Measurements from ENCODE around the gene ANTXR1.

The ANTXR1 gene

DNA sequence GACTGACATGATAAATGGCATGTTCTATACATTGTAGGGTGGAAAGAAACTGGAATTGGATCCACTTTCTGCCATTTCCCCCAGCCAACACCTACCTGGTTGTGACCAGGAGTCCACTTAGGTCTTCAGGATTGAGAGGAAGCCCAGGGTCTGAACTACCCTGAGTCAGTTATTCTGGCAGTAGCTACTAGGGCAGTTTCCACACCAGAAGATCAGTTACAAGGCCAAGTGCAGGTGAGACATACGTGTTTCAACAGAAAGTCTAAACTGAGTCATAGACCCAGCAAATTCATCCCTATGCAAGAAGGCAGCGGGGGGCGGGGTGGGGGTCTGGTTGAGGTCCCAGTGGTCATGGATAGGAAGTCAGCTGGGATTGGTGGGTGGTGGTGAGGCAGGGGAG is 21.9 kb downstream of the ANTXR1 start:
- DNase-seq = no peak

DNA sequence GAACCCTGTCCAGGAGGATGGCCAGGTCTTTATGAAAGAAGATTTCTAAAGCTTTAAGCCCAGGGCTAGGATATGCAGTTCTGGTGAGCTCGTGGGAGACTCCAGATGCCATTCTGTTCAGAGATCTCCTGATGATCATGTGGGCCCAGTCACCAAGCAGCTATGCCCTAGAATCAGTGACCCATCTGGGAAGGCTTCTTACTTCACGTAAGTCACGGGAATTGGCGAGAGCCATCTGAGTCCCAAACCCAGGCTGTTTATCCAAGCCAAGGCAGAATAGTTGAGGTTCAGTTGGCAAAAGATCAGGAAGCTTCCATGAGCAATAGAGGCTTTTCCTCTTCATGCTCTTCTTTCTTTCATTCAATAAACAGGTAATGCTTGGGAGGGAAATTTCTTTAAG is 23.9 kb downstream of the ANTXR1 start:
- DNase-seq = no peak

DNA sequence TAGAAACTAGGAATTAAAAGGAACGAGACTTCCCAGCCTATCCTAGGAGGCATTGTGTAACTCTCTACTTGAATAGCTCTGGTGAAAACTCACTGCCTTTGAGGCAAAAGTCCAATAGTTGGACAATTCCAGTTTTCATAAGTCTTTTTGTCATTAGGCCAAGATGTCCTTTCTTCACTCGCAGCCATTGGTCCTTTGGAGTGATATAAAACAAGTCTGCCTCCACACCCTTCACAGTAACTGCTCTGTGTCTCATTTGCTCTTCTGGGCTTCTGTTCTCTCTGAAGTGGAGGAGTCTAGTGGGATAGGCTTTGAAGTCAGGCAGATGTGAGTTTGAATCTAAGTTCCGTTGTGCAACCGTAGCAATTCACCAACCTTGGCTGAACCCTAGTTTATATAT is 28.2 kb downstream of the ANTXR1 start:
- DNase-seq = no peak

DNA sequence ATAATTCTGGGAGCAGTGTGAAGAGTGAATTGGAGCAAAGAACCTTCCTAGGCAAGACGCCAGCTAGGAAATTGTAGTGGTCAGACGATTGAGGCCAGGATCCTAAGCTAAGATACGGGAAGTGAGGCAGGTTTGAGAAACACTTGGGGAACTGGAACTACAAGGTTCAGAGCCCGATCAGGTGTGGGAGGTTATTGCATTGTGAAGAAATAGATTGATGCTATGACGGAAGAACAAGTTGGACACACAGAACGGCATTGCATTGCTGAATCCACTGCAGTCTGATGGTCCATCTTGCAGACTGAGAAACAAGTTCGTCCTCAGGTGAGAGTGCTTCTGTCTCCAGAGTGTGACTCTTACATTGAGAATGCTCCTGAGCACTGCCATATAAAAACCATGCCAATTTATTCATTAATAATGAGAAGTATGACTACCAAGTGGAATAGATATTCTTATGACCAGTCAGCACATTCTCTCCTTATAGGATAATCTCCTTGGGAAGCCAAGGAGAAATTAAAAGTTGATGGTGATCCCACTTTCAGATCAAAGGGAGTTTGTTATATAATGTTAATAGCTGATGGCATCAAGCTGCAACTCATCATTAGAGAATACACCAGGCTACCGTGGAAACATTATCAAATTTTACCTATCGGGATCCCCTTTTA is 30.9 kb downstream of the ANTXR1 start:
- DNase-seq = no peak

DNA sequence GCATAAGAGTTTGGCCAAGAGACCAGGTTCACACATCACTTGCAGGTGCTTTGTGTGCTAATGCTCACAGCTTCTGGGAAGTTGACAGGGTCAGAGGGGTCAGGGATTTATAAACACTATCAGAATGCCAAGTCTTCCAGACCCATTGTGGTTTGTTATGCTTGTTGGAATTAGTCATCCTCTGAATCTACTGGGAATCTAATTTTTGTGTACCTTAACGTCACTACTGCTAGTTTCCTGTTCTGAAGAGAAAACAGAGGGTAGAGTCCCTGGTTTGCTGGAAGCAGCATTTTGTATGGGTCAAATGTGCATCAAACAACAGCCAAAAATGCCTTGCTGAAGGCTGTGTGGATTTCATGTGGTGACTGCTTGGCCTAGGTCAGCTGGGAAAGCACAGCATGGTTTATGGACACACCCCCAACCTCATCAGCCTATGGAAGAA is 33.3 kb downstream of the ANTXR1 start:
- DNase-seq = peak; percentile 58

DNA sequence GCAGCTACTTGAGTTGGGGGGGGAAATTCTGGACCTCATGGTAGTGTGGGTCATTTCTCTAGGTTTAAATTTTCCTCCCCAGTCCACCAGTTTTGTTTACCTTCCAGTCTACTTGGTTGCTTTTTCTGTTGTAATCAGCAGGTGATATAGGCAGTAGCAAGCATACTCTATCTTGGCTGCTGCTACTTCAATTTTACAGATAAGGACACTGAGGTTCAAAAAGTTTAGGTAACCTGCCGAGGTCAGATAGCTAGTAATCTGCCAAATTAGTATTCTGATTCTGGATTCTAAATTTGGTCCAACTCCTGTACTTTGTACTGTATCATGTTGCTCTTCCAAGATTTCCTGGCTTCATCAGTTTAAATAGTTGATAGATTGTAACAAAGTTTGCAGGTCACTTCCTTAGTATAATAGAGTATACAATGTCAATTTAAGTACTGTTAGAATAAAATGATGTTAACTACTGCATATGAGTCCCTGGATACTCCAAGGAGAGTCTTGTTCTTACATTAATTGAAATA is 34.7 kb downstream of the ANTXR1 start:
- DNase-seq = no peak

DNA sequence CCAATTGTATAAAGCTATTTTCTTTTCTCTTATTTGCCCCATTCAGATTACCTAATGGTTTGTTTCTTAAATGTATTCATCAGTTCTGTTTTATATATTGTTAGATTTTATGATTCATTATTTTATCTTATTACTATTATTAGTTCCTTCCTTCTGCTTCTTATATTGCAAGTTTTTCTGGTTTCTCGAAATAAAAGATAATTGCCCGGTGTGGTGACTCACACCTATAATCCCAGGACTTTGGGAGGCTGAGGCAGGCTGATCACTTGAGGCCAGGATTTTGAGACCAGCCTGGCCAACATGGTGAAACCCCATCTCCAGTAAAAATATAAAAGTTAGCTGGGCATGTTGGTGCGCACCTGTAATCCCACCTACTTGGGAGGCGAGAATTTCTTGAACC is 37.8 kb downstream of the ANTXR1 start:
- no peak for DNase-seq

DNA sequence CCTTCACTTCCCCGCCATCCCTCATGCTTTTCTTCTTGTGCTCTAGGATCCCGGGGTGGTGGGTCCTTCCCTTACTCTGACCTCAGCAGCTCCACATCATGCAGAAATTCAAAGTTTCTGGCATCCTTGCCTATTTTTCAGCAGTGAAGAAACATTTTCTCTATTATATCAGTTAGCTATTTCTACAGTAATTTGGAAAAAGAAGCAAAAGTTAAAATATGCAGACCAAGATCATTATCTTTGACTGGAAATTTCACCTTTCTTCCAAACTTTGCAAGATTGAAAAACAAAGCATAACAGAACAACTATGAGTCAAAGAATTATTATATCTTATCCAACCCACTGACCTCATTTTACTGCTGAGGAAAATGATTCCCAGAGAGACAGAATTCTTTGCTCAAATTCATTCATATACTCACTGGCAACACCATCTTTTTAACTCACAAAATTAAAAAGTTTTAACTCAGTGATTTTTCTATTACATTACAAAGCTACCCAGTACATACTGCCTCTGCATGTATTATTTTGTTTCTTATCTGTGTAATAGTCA is 40.5 kb downstream of the ANTXR1 start:
- DNase-seq = peak; percentile 20

DNA sequence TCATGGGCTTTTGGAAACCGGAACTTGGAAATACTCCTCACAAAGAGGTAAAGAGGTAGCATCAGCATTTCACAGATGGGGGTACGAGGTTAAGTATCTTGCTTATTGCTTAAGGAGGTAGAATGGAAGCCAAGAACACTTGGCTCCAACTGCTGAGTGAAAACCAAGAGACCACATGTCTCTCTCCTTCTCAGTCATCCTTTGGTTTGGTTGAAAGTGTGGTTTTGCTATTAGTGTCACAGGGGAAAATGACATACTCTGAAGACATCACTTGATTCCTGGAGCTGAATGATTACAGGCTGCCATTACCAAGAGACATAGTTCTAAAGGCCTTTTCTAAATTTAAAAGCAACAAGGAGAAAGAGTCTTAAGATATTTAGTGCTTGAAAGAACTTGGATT is 41.5 kb downstream of the ANTXR1 start:
- no peak for DNase-seq

DNA sequence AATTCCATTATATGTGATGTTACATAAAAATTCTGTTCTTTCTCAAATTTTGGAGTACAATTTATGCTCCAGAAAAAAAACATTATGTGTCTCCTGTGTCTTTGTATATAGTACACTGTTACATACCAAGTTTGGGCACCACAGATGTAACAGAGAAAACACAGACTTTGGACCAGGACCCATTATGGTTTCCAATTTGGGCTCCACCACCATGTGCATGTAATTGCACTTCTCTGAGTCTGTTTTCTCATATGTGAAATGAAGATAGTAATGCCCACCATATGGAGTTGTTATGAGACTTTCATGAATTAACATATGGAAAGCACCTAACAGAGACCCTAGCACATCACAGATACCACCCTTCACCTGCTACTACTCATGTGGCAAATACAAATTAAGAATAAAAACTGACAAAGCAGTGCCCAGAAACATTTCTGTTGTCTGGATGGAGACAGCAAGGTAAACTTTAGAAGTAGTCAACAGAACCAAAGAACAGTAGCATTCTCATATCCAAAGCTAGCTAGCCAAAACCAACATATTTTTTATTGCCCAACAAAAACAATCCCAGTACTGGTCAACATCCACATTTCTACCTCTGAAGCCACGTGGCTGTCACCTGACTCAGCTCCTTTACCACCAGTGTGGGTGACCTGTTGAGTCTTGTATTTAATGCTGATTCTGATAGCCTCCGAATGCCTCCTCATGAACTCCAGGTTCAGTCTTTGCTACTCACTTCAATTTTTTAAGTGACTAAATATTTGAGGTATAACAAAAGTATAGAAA is 42.9 kb downstream of the ANTXR1 start:
- no peak for DNase-seq

DNA sequence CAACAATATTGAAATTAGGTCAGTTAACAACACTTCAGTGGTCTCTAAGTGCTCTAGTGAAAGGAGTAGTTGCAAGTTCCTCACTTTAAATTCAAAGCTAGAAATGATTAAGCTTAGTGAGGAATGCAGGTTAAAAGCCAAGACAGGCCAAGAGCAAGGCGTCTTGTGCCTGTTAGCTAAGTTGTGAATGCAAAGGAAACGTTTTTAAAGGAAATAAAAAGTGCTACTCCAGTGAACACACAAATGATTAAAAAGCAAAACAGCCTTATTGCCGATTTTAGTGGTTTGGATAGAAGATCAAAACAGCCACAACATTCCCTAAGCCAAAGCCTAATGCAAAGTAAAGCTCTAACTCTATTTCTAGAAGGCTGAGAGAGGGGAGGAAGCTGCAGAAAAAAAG is 44.7 kb downstream of the ANTXR1 start:
- DNase-seq = no peak

DNA sequence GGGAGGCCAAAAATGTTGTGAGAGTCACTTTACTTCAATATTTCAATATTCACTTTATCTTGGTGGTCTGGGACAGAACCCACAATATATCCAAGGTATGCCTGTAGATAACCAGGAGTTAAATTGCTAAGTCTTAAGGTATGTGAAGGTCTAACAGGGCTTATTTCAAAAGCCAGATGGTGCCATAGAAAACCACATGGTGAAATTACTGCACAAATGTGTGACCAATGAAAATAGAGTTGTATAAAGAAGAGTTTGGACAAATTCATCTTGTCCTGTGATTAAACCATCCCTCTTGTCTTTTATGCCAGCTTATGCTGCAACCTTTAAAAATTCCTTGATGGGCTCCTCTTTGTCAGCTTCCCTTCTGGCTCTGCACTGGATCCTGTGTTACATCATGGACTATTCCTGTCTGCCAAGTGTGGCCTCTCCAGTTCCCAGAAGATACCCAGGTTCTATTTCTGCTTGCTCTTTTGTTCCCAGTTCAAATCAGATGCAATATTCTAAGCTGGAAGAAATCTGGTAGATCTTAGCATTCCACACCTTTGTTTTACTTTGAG is 46.8 kb downstream of the ANTXR1 start:
- no peak for DNase-seq

DNA sequence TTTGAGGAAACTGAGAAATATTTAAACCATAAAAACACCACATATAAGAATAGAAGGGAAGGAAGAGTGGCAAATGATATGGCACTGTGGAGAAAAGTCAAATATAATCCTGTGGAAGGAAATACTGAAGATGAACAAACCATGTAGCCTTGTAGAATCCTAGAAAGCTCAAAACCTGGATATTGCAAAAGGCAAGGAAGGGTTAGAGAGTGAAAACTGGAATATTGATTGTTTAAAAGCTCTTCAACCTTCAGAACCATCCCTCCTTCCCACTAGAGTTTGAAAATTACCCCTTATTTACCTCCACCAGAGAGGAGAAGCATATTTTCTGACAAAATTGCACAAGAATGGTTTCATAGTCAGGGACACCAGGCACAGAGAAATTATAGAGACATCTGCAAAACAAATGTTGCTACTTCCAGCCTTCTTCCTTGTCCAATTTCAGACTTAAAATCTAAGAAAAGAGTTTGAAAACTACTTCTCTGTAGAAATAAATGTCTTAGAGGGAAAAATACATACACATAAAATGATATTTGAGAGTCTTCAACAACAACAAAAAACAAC is 48.0 kb downstream of the ANTXR1 start:
- no peak for DNase-seq

DNA sequence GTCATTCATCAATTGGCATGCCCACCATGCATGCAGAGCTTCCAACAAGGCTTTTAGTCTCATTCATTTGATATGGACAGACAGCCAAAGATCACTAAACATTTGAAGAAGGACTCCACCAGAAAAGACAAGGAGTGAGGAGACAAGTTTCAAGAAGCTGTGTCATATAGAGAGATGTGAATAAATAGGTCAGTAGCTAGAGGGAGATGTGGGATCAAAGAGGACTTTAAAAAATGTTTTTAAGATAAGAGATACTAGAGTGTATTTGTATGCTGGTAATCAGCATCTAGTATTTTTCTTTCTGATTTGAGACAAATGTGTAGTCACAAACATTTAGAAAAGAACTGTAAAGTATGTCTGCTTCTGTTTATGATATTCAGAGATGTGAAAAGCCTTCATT is 48.5 kb downstream of the ANTXR1 start:
- DNase-seq = no peak

DNA sequence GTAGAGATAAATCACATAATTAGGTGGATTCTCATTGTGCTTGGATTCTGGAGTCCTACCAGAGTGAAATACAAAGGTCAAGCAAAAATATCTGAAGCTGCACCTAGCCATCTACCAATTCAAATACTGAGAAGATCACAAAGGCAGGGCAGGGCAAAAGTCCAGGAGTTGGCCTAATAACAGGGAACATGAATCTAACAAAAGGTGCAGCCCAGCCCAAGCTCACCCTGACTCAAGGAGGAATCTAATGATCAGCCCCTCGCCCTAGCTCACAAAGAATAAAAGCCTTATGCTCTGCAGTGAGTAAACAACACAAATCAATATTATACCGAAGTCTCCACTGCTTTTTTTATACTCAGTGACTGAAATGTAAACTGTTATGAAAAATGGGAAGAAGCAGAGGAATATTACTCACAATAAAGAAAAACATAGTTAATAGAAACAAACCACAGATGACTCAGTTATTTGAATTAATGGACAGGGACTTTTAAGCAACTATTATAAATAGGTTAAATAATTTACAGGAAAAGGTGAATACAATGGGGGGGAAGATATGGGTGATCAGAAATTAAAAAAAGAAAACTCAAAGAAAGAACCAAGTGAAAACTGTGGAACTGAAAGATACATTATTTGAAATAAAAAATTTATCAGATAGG is 49.5 kb downstream of the ANTXR1 start:
- DNase-seq = no peak

DNA sequence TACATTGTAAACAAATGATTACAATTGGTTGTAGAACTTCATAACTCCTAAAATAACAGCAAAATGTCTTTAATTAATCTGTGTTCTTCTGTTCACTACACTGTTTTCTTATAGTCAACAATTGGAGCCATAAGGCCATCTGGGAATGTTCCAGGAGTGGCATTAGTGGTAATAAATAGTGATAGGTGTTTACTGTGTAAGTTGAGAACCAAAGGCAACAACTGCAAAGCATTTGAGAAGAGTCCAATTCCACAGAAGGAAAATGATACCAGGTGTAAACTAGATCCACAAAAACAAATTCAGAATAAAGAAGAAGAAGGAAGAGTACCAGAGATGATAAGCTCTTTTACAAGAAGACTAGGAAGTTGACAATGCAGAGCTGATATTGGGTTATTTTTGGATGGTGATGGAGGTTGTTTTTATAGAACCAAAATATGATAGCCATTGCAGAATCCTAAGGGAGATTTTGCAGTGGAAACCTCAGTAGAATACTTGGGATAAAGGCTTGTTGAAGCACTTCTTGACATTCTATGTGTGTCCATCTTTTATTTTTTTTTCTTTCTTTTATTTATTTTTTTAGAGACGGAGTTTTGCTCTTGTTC is 52.9 kb downstream of the ANTXR1 start:
- DNase-seq = no peak

DNA sequence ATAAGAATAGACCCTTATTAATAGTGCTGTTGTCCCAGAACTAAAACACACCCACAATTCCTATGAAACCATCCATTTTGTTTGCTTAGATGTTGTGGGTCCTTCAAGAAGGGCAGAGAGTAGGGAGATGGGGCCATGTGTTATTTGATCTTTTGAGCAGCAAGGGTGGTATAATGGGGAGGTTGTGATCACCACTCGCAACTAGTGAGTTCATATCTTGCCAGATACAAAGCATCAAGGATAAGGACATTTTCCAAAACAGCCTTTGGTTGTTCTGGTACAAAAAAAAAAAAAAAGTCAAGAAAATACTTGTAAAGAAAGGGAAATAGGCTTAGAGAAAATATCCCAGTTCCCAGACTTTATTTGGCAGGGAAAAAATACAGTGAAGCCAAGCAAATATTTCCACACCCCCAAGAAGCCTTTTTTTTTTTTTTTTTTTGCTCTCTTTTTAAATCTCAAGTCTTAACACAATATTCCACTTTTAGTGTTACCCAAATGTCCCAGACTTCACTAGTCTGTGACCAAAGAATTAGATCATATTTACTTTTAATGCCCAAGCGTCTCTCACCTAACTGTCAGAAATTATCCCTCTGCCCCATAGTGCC is 54.1 kb downstream of the ANTXR1 start:
- DNase-seq = no peak

DNA sequence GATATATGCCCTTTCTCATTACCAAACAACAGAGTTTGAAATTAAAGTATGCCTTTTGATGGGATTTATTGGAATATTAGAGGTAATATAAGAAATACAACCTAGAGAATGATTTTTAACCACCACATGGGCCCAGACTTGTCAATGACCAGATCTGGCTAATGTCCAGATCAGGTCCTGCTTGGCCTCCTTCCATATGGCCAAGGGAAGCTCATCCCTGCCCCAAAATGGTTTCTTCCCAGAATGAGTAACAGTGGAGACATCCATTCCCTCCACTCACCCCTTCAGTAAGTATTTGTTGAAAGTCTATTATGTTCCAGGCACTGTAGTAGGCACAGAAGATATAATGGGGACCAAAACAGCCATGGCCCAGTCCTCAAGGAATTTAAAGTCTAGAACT is 54.9 kb downstream of the ANTXR1 start:
- DNase-seq = no peak

DNA sequence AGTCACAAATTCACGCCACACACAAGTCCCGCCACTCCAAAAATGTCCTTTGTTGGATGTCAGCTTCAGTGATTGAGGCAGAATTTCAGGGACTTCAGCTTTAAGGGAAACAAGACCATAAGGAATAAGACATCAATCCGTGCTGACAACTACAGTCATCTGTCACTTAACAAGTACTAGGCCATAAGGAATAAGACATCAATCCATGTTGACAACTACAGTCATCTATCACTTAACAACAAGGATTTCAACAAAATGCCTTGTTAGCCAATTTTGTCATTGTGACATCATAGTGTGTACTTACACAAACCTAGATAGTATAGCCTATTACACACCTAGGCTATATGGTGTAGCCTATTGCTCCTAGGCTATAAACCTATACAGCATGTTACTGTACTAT is 58.0 kb downstream of the ANTXR1 start:
- DNase-seq = no peak

DNA sequence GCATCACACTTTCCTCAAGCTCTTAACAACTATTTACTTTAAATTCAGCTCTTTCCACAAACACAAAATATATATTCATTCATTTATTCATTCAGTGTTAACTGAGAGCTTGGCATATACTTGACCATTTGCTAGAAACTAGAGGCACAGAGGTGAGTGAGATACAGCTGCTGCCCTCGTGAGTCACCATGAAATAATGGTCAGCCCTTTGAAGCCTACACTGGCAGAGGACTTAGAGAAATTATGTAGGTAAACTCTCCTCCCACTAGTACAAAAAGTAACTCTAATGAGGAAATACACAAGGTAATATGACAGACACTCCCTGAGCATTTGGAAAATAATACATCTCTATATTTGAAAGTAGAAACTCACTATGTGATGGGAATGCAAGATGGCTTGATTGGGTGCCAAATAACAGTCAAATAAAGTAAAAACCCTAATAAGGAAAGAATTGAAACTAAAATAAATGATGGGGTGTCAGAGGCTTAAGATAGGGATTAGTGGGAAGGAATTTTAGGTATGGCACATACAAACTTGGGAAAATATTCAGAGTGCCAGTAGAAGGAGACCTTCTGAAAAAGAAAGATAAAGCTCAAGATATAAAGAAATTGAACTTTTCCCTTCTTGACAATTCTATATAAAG is 61.1 kb downstream of the ANTXR1 start:
- no peak for DNase-seq

DNA sequence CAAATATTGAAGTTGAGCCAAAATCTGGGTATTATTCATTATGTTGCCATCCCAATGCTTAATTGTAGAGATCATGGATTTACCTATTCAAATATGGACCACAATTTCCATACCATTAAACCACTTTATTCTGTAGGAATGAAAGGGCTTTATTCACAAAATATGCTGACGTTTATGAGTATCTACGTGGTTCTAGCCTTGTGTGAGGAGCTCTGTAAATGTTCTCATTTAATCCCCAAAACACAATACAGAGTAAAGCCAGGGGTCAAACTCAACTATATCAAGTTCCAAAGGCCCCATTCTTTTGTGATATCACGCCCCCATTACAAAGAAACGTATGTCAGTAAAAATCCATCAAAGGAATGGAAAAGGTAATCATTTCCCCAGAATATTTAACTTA is 61.9 kb downstream of the ANTXR1 start:
- DNase-seq = no peak

DNA sequence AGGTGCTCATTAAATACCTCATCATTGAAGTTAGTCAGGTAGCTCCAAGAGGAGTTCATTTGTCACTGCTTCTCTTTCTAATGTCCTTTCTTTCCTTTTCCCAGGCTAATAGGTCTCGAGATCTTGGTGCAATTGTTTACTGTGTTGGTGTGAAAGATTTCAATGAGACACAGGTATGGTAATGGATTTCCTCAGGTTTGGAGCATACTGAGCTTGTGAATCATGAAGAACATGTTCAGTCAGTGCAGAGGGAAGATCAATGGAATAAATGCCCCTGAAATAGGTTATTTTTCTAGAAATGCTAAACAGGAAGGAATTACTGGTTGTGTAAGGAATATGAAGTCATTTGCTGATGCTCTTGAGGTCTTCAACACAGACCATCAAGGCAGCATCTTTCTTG is 62.5 kb downstream of the ANTXR1 start:
- DNase-seq = no peak

Data from fibroblast of skin of right quadriceps (primary cell).